HFFc6 (cell line): ENCODE data around the gene ERMARD. TPM values are rescaled to one million over a fixed set of nuclear protein-coding genes. Genes with fewer than 3 reads are reported as not detected.

ENCODE experiments used
- DNase-seq: peaks from one replicate; pipeline ENCODE4 v3.0.0-alpha.2; 2018
- H3K27ac Mint-ChIP-seq: 2 replicates; pipeline ENCODE4 v1.8.0; 2020; ENCODE audit warnings: mild to moderate bottlenecking, mixed read lengths
- H3K27me3 Mint-ChIP-seq: 2 replicates; pipeline ENCODE4 v1.8.0; 2021; ENCODE audit warnings: mild to moderate bottlenecking, moderate library complexity, mixed read lengths; ENCODE audit not compliant: insufficient read depth
- H3K36me3 Mint-ChIP-seq: 2 replicates; pipeline ENCODE4 v1.8.0; 2021; ENCODE audit warnings: low read depth, mixed read lengths
- H3K4me1 Mint-ChIP-seq: 2 replicates; pipeline ENCODE4 v1.8.0; 2020; ENCODE audit warnings: low read depth, mixed read lengths
- H3K4me3 Mint-ChIP-seq: 2 replicates; pipeline ENCODE4 v1.8.0; 2020; ENCODE audit warnings: mild to moderate bottlenecking, moderate library complexity, mixed read lengths
- H3K9me3 Mint-ChIP-seq: 2 replicates; pipeline ENCODE4 v1.8.0; 2020; ENCODE audit warnings: mild to moderate bottlenecking, mixed read lengths
- total RNA-seq, 6 experiments: library from RNA; stranded (reverse); fragmentation: NEBNext Ultra II Directional; extraction: Animal tissue kit (Norgen Biotek cat#: 25700); gene quantifications; 2 replicates in 1 of 6; 3 replicates in 5 of 6; pipeline ENCODE4 v1.2.3, GENCODE V29; 2021
- TF ChIP-seq, protein P1 (sequence below): fragments of 200-600 bp; sonication (generic); IDR thresholded peaks from 2 replicates; pipeline ENCODE4 v1.5.0; 2021; ENCODE audit warnings: antibody characterized with exemption, mild to moderate bottlenecking

Gene ERMARD
- total RNA-seq, 6 experiments from 2014 or later = 13.7 to 17.5 (median 15.9) TPM

DNA sequence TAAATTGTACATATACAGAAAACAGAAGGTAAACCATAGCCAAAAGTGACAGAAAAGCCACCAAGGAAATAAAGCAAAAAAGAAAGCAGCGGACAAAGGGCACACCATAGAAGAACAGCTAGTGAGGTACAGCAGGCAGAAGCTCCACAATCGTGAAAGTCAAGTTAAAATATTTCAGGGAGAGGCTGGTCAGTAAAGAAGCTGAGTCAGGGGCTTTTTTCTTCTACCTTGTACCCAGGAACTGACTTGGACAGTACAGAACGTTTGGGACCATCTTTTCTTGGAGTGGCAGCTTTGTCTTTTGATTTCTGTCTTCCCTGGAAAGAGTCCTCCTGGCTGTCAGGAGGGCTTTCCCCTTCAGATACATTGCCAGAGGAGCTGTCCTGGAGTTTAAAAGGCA lies 41.4 kb upstream of the ERMARD start:
- H3K27ac Mint-ChIP-seq = no peak overlapping the region
- H3K4me3 Mint-ChIP-seq = no peak overlapping the region
- DNase-seq = no peak
- H3K36me3 Mint-ChIP-seq = no peaks in the 10 kb centered on the region; the same call in 1 of the 2 replicates
- peaks cover 15% of the 10 kb centered on the region for H3K4me1 Mint-ChIP-seq
- TF ChIP-seq, protein P1, sequence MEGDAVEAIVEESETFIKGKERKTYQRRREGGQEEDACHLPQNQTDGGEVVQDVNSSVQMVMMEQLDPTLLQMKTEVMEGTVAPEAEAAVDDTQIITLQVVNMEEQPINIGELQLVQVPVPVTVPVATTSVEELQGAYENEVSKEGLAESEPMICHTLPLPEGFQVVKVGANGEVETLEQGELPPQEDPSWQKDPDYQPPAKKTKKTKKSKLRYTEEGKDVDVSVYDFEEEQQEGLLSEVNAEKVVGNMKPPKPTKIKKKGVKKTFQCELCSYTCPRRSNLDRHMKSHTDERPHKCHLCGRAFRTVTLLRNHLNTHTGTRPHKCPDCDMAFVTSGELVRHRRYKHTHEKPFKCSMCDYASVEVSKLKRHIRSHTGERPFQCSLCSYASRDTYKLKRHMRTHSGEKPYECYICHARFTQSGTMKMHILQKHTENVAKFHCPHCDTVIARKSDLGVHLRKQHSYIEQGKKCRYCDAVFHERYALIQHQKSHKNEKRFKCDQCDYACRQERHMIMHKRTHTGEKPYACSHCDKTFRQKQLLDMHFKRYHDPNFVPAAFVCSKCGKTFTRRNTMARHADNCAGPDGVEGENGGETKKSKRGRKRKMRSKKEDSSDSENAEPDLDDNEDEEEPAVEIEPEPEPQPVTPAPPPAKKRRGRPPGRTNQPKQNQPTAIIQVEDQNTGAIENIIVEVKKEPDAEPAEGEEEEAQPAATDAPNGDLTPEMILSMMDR = no peak
- no peaks in the 10 kb centered on the region; the same call in 1 of the 2 replicates for H3K27me3 Mint-ChIP-seq
- H3K9me3 Mint-ChIP-seq = no peaks in the 10 kb centered on the region

DNA sequence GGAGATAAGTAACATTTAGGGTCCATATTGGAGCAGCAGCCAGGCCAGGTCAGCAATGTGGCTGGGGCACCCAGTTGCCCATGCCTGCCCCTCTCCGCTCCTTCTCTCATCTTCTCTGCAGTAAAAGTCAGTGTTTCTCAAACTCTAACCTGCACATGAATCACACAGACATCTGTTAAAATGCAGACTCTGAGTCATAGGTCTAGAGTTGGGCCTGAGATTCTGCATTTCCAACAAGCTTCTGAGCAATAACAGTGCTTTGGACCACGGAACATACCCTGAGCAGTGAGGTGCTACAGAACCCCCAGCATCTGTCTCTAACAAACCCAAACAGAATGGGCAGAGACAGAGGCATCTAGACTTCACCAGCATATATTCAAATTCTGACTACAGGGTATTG lies 37.2 kb upstream of the ERMARD start:
- Mint-ChIP-seq H3K4me3 (no peak overlapping the region), H3K27ac (no peak overlapping the region), H3K27me3 (no peaks in the 10 kb centered on the region; the same call in 1 of the 2 replicates), H3K36me3 (no peaks in the 10 kb centered on the region; the same call in 1 of the 2 replicates), H3K4me1 (peaks cover 5% of the 10 kb centered on the region), H3K9me3 (no peaks in the 10 kb centered on the region)
- TF ChIP-seq, protein P1 = no peak
- DNase-seq = no peak

GRCh38 chr6:169714595-169714994 lies 36.8 kb upstream of the ERMARD start:
- Mint-ChIP-seq H3K27ac (no peak overlapping the region), H3K36me3 (no peaks in the 10 kb centered on the region; the same call in 1 of the 2 replicates), H3K27me3 (no peaks in the 10 kb centered on the region; the same call in 1 of the 2 replicates), H3K9me3 (no peaks in the 10 kb centered on the region), H3K4me3 (no peak overlapping the region), H3K4me1 (peaks cover 9% of the 10 kb centered on the region)
- TF ChIP-seq, protein P1 = no peak
- DNase-seq = no peak

DNA sequence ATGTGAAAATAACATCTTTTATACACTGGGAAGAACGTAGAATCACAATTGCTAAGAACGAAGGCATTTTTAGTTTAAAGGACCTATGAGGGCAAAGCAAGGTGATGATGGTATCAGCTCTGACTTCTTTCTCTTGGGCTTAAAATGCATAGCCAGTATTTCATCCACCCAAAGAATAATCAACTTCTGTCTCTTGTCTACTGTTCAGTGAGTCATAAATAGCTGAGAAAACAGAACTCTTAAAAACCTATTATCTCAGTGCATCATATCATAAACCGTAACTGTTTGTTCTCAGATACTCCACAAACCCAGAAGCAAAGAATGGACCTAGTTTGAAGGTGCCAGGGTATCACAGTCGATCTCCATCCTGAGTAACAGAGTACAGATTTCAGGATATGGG lies 32.3 kb upstream of the ERMARD start:
- H3K27ac Mint-ChIP-seq = 0 out of 2 replicates have a peak overlapping the region, but pooled peaks have one; percentile 20
- H3K9me3 Mint-ChIP-seq = no peaks in the 10 kb centered on the region
- H3K27me3 Mint-ChIP-seq = no peaks in the 10 kb centered on the region
- H3K4me1 Mint-ChIP-seq = peaks cover 25% of the 10 kb centered on the region
- peak; percentile 9 for DNase-seq
- no peaks in the 10 kb centered on the region for H3K36me3 Mint-ChIP-seq
- no peak overlapping the region for H3K4me3 Mint-ChIP-seq
- TF ChIP-seq, protein P1 = no peak

DNA sequence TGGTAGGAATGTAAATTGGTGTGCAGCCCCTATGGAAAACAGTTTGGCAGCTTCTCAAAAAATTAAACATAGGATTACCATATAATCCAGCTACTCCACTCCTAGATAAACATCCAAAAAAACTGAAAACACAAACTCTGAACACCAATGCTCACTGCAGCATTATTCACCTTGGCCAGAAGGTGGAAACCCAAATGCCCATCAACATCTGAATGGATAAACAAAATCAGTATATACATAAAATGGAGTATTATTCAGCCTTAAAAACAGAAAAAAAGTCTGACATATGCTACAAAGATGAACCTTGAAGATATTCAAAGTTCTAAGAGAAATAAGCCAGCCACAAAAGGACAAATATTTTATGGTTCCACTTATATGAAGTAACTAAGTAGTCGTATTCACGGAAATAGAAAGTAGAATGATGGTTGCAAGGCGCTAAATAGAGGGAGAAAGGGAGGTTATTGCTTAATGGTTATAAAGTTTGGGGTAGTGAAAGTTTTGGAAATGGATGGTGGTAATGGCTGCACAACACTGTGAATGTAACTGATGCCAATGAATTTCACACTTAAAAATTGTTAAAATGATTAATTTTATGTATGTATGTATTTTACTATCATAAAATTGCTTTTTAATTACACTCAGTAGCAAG lies 31.1 kb upstream of the ERMARD start:
- Mint-ChIP-seq H3K4me1 (peaks cover 29% of the 10 kb centered on the region), H3K4me3 (no peak overlapping the region), H3K36me3 (no peaks in the 10 kb centered on the region), H3K9me3 (no peaks in the 10 kb centered on the region), H3K27ac (no peak overlapping the region), H3K27me3 (no peaks in the 10 kb centered on the region)
- no peak for DNase-seq
- TF ChIP-seq, protein P1 = peak; percentile 48
